Superior temporal gyrus (tissue), 1 donor: ENCODE measurements around the gene BLCAP.
"Not testable (repeated sequence)": the region's sequence is repeated elsewhere in the genome, so short reads cannot be mapped to it uniquely, and the experiment has no call there.

Source experiments
- DNase-seq: peaks from one replicate; pipeline ENCODE4 v3.0.0-alpha.2; 2016; ENCODE audit errors: extremely low spot score

Gene BLCAP

DNA sequence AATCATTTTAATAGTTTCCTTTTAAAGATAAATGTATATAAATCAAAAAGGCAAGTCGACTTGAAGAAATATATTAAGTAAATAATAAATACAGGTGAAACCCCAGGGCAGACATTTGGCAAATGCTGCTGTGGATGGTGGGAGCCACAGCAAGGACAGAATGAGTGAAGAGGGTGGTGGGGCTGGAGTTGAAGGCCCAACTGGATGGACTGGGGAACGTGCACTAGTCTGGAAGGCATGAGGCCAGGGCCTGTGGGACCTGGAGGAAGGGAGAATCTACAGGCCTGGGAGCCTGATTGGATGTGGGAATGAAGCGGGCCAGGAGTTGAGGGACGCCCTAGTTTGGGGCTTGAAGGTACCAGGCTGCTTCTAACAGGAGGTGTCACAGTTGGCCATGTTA, 30.6 kb upstream of the BLCAP start:
- no peak for DNase-seq

DNA sequence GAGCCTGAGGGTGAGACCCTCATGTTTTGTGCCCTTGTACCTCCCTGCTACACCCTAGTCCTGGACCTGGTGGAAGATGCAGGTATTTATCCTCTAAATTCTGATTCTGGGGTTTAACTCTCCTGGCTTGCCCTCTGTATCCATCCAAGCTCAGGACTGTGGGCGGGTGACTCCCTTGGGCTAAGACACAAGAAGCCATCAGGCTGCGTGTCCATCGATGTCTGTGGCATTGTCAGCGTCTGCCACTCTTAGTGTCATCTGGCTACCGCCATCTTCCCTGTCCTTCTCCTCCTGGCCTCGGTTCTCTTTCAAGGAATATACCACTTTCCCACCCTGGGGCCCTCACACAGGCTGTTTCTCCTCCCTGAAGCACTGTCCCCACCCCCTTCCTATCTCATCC, 28.9 kb upstream of the BLCAP start:
- no peak for DNase-seq

DNA sequence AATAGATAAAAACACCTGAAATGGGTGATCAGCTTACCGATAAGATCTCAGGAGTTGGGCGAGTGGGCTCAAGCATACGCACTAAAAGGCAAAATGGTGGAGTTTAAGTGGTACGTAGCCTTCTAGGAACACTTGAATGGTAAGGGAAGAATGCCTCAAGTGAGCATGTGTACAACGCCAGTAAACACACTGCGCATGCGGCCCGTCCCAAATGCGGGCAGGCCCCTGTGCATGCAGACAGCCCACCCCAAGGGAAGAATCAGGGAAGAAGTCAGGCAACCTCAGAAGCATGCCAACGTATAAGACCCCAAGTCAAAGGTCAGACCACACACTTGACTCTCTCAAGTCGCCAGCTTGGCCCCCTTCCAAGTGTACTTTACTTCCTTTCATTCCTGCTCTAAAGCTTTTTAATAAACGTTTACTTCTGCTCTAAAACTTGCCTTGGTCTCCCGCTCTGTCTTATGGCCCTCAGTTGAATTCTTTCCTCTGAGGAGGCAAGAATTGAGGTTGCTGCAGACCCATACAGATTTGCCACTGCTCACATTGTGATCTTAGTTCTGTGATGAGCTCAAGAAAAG, 27.1 kb upstream of the BLCAP start:
- DNase-seq: not testable (repeated sequence)

DNA sequence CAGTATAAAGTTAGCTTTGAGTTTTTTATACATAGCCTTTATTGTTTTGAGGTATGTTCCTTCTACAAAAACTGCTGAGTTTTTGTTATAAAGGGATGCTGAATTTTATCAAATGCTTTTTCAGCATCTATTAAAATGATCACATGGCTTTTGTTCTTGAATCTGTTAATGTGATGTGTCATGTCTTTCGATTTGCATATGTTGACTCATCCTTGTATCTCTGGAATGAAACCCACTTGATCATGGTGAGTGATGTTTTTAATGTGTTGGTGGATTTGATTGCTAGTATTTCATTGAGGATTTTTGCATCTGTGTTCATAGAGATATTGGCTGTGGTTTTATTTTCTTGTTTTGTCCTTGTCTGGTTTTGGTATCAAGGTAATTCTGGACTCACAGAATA, 24.7 kb upstream of the BLCAP start:
- DNase-seq: no peak

DNA sequence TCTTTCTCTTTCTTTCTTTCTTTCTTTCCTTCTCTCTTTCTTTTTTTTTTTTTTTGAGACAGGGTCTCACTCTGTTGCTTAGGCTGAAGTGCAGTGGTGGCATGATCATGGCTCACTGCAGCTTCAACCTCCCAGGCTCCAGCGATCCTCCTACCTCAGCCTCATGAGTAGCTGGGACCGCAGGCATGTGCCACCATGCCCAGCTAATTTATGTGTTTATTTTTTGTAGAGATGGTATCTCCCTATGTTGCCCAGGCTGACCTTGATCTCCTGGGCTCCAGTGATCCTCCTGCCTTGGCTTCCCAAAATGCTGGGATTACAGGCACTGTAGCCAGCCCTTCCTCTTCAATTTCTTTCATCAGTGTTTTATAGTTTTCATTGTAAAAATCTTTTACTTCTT, 24.0 kb upstream of the BLCAP start:
- not testable (repeated sequence) for DNase-seq

DNA sequence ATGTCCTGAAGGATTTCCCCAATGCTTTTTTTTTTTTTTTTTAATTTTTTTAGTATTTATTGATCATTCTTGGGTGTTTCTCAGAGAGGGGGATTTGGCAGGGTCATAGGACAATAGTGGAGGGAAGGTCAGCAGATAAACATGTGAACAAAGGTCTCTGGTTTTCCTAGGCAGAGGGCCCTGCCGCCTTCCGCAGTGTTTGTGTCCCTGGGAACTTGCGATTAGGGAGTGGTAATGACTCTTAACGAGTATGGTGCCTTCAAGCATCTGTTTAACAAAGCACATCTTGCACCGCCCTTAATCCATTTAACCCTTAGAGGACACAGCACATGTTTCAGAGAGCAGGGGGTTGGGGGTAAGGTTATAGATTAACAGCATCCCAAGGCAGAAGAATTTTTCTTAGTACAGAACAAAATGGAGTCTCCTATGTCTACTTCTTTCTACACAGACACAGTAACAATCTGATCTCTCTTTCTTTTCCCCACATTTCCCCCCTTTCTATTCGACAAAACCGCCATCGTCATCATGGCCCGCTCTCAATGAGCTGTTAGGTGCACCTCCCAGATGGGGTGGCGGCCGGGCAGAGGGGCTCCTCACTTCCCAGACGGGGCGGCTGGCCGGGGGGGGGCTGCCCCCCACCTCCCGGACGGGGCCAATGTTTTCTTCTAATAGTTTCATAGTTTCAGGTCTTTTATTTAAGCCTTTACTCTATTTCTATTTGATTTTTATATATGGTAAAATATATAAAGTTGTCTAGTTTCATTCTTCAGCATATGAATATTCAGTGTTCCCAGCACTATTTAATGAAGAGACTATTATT, 22.6 kb upstream of the BLCAP start:
- DNase-seq: not testable (repeated sequence)

DNA sequence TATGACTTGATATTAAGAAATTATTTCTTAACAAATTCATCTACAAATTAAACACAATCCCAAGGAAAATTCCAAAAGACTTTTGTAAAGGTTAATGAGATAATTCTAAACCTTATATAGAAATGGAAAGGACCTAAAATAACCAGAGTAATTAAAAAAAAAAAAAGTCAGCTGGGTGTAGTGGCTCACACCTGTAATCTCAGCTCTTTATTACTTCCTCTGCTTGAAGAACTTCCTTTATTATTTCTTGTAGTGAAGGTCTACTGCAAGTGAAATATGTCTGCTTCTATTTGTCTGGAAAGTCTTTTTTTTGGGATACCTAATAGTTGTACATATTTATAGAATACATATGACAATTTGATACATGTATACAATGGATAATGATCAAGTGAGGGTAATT, 20.2 kb upstream of the BLCAP start:
- DNase-seq: no peak

DNA sequence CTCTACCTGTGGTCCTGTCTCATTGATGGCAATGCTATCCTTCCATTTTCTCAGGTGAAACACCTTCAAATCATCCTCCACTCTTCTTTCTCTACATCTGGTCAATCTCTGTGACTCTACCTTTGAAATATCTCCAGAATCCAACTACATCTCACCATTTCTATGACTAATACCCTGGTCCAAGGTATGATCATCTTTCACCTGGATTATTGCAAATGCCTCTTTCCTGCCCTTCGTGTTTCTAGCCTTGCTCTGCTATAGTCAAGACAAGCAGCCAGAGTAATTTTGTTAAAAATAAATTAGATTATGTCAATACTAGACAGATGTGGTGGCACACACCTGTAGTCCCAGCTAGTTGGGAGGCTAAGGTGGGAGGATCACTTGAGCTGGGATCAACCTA, 17.8 kb upstream of the BLCAP start:
- no peak for DNase-seq

DNA sequence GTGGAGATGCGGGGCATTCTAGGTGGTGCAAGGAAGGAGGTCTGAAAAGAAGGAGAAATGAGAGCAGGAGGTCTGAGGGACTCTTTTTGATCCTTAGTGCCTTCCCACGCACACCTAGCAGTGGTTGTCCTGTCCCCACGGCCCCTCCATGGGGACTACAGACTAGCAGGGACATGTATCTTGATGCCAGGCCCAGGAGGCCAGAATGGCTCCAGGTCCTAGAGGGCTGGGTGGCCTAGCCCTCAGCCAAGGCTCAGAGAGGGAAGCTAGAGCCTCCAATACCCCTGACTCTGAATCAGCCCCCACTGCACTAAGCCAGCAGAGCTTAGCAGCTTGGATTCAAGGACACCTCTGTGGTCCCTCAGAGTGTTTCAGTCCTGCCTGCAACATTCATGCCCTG, 16.7 kb upstream of the BLCAP start:
- DNase-seq: no peak

DNA sequence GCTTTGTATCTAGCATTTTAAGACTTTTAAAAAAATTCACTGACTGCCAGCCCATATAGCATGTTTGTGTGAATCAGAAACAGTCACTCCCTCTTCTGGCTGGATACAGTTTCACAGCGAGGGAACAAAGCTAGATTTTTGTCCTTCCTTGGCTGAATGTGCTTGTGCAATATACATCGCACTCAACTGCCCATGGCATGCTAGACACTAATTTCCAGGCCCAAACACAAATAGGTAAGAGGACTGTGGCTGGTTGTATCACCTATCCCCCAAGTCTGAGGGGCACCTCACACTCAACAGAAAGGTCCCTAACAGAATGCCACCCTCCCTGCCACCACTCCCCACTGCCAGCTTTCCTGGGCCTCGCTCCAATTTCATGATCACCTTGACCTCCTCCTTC, 16.2 kb upstream of the BLCAP start:
- peak; percentile 51 for DNase-seq

DNA sequence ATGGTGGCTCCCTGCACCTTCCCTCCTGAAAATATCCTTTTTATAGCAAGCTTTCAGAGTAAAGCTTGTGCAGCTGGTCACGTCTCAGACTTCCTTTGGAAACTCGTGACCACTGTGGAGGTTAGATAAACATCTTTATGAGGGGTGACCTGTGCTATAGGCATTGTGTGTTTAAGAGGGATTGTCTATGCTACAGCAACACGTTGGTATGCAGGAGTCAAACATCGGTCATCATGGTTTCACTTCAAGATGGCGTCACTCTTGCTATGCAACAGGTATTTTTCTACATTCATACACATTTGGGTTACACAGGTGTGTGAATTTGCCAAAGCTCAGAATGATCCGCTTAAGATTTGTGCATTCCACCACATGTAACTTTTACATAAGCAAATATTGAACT, 14.6 kb upstream of the BLCAP start:
- DNase-seq: no peak

DNA sequence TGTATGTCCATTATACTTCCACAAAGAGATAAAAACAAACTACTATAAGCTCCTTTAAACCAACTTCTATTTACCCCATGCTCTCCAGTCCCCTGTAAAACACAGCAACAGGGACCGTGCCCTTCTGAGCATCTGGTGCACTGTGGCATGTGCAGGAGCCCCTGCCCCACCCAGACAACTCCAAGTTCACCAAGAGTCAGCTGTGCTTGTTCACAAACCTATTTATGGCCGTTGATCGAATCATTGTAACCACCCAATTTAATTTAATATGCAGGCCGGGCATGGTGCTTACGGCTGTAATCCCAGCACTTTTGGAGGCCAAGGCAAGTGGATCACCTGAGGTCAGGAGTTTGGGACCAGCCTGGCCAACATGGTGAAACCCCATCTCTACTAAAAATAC, 13.7 kb upstream of the BLCAP start:
- no peak for DNase-seq

DNA sequence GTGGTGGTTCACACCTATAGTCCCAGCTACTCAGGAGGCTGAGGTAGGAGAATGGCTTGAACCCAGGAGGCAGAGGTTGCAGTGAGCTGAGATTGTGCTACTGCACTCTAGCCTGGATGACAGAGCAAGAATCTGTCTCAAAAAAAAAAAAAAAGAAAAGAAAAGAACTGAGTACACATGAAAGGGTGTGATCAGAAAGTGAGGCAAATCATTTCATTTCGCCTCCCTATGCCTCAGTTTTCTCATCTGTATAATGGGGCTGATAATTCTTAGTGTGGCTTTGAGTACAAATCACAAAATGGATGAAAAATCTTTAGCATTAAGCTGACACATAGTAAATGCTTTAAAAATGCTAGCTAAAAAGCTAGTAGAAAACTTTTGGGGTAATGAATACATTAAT, 13.2 kb upstream of the BLCAP start:
- not testable (repeated sequence) for DNase-seq

DNA sequence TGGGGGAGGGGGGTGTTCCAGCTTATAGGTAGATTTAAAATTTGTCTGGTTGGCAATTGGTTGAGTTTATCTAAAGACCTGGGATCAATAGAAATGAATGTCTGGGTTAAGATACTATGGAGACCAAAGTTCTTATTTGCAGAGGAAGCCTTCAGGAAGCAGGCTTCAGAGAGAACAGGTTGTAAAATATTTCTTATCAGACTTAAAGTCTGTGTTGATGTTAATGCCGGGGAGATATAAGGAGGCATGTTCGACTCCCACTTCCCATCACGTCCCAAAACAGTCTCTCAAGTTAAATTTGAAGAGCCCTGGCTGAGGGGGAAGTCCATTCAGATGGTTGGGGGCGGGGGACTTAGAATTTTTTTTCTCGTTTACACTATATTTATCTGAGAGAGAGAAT, 12.3 kb upstream of the BLCAP start:
- DNase-seq: no peak

DNA sequence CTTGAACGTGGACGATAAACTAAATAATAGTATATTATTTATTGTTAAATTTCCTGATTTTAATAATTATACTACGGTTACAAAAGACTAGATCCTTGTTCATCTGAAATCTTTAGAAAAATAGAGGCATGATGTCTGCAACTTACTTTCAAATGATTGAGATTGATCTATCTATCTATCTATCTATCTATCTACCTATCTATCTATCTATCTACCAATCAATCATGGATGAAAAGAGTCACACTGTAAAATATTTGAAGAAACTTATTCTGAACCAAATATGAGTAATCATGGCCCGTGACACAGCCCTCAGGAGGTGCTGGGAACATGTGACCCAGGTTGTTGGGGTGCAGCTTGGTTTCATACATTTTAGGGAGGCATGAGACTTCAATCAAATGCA, 11.7 kb upstream of the BLCAP start:
- no peak for DNase-seq

DNA sequence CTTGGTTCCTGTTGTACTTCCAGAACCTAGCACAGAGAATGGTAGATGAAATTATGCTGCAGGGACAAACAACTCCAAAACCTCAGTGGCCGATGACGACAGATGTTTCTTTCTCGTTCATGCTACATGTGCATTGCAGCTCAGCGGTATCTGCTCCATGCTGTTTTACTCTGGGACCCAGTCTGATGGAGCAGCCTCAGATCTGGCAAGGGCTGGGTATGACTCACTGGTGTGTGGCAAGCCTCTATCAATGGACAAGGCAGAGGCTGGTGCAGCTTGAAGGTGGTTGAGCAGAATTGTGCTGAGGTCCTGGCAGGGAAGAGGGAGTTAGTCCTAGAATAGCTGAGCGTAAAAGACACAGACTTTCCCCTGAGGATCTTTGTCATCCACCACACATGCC, 10.3 kb upstream of the BLCAP start:
- peak; percentile 23 for DNase-seq

DNA sequence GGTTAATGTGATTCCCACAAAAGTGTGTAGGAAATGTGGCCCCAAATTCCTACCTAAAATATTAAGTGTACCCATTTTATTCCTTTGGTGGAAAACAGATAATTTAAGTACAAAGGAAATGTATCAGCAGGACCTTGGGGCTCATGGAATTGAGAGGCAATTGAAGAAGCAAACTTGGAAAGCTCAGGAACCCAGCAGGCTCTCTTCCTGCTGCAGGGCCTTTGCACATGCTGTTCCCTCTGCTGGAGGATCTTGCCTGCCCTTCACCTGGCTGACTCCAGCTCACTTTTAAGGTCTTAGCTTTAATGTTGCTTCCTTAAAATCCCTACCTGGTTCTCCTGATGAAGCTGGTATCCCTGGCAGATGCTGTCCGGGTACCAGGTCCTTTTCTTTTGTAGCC, 9.8 kb upstream of the BLCAP start:
- DNase-seq: no peak

DNA sequence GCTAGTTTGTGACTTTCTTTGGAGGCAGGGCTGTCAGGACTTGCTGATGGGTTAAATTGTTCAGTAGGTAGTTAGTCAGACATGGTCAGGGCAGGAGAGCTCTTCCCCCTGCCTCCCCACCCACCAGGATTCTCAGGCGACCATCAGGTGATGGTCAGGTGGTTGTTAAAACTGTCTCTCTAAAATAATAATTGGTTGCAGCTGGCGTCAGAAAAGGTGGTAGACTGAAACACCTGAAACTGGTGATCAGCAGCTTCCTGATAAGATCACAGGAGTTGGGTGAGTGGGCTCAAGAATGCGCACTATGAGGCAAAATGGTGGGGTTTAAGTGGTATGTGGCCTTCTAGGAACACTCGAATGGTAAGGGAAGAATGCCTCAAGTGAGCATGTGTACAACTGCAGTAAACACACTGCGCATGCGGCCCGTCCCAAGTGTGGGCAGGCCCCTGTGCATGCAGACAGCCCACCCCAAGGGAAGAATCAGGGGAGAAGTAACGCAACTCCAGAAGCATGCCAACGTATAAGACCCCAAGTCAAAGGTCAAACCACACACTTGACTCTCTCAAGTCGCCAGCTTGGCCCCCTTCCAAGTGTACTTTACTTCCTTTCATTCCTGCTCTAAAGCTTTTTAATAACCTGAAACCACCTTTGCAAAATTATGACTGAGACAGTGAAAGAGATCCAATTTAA, 7.9 kb upstream of the BLCAP start:
- no peak for DNase-seq

DNA sequence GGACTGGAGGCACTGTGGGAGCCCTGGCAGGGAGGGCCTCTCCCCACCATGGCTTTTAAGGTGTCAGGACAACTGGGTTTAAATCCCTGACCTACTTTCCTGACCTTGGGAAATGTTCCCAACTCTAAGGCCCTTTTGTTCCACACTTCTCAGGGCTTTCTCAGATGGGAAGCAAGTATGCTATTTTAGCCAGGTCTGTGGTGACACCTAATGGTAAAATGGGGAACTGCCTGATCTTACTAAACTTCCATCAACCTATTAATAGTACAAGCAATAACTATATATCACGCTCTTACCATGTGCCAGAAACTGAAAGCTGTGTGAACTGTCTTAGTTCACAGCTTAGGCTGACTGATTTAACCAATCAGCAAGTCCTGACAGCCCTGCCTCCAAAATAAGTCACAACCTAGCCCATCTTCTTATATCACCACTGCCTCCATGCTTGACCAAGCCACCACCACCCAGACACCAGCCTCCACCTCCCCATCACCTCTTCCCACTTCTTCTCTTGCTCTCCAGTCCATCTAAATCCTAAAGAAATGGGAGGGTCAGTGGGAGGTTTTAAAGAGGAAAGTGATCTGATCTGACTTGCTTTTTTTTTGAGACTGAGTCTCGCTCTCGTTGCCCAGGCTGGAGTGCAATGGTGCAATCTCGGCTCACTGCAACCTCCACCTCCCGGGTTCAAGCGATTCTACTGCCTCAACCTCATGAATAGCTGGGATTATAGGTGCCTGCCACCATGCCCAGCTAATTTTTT, 6.9 kb upstream of the BLCAP start:
- peak; percentile 95 for DNase-seq

DNA sequence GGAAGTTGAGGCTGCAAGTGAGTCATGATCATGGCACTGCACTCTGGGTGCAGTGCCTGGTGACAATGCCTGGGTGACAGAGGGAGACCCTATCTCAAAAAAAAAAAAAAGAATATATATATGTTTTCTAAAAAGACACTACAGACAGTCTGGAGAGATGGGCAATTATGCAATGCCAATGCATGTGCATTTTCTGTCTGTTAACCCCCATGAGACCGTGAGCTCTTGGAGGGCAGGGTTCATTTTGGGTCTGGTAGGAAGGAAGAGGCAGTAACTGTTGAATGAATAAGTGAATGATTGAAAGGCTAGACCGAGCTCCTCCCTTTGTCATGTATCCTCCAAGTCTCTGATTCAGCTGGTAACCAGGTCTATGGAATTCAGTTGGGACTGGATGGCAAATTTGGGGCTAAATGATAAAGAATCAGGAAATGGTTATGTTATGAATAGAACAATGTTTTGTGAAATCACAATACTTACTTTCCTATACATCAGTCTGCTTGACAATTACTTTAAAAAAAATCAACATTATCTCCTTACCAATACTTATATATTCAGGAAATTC, 5.6 kb upstream of the BLCAP start:
- DNase-seq: no peak

DNA sequence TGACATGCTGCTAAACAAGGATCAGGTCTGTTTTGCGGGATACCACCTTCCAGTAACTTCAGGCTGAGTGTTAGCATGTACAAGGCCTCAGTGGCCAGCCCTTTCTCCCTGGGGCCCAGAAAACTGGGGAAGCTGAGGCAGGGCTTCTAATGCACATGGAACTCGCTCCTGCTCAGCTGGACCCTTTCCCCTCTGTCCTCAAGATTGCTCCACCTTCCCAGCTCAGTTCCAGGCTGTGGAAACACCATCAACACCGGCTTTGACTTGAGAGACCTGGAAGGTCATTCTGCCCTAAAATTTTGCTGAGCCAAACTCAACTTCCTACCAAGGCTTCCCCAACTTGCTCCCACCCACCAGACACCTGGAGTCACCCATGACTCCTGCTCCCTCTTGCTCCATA, 4.2 kb upstream of the BLCAP start:
- DNase-seq: no peak

DNA sequence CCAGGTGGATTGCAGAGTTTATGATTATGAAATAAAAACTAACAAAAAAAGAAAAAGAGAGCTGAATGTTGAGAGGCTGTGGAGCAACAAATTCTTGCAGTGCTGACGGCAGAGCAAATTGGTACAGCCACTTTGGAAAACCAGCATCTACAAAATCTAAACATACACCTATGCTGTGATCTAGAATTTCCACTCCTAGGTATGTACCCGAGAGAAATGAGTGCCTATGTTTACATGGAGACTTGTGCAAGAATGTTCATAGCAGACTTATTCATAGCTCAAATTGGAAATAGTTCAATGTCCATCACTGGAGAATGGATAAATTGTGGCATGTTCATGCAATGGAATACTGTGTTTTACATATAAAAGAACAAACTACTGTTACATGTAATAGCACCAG, 3.0 kb upstream of the BLCAP start:
- DNase-seq: no peak
